ENCODE measurements around the gene NCOR1. TPM values are rescaled to one million over a fixed set of nuclear protein-coding genes. Genes with fewer than 3 reads are reported as not detected.

The NCOR1 gene
- total RNA-seq (2021; ENCODE audit: unreplicated experiment) (83.8 TPM), Bru-seq, nascent RNA (percentile 87 among the genes with signal in this experiment), BruChase-seq, experiment 1, labeled RNA remaining after a 2-hour chase (percentile 80 among the genes with signal in this experiment), BruChase-seq, experiment 2, labeled RNA remaining after a 6-hour chase (percentile 86 among the genes with signal in this experiment)
- polyA plus RNA-seq (2012; ENCODE audit: insufficient read length): 48.7 TPM
- long read RNA-seq, transcript NCOR1-221 (16 exons, 1,877 nt): minor isoform, 23 of 209 reads
- long read RNA-seq, transcript NCOR1-209 (17 exons, 1,969 nt): minor isoform, 6 of 209 reads
- long read RNA-seq, transcript NCOR1-206 (15 exons, 1,883 nt): major isoform, 32 of 209 reads
- long read RNA-seq, partial matches to known transcripts: 74 of 209 reads
- long read RNA-seq, other reads (novel, unspliced or antisense): 70 of 209 reads

GRCh38 chr17:16215273-16215964, at the start of gene NCOR1:
Gene NCOR1 (minus strand): TSS chr17:16215534. CDS start chr17:16194569, 20,965 bp downstream.
- H3K9me3 ChIP-seq (ENCODE audit: control insufficient read depth, insufficient read depth, low read depth, low read length): no peaks in the 10 kb centered on the region
- CTCF ChIA-PET: no interaction called here
- H3K27me3 ChIP-seq (ENCODE audit: control insufficient read depth, insufficient read depth, low read length): no peaks in the 10 kb centered on the region
- H3K4me1 ChIP-seq (ENCODE audit: control insufficient read depth, insufficient read depth, low read length): peaks cover 12% of the 10 kb centered on the region; the same call in 1 of the 2 replicates
- DNase-seq (ENCODE audit: low read depth, low spot score) (peak; percentile 50), ATAC-seq (peak; percentile 91)
- TF ChIP-seq REST (IDR thresholded peaks at IDR 0.05; ENCODE audit: insufficient read depth in 1 of 2, low read depth in 2 of 2, low read length in 1 of 2) (0 out of 4 replicates have a peak, but pooled peaks of 1 of the 2 experiments have one; percentile 18), SIN3A (IDR thresholded peaks at IDR 0.05; ENCODE audit: borderline replicate concordance, insufficient read depth, low read depth, low read length) (0 out of 2 replicates have a peak, but pooled peaks have one; percentile 36), CTCF (IDR thresholded peaks at IDR 0.05) (no peak), POLR2AphosphoS5 (IDR thresholded peaks at IDR 0.05; ENCODE audit: low read depth, low read length) (peak; percentile 85)
- peak within 1 kb of the TSS; percentile 83 for H3K27ac ChIP-seq (ENCODE audit: low read length)
- intact Hi-C loops (cut with micrococcal nuclease; ENCODE audit: unreplicated experiment): loop anchor here (10.0 kb wide), 1 partner anchor 79 kb away; no protein-coding TSS in a partner anchor
- BruUV-seq (replicated peaks): no TSS peak
- in situ Hi-C loops (cut with HindIII; ENCODE audit: low pct_unique_long_range_greater_than_20kb, low sequenced_read_pairs): no loop called here
- H3K4me3 ChIP-seq (ENCODE audit: low read depth in 2 of 2, low read length in 2 of 2): peak within 1 kb of the TSS; percentile 74 to 76
- H3K36me3 ChIP-seq (ENCODE audit: control insufficient read depth, insufficient read depth, low read length): peaks cover 10% of the 10 kb centered on the region
- POLR2A ChIA-PET: no interaction called here

- no peaks in the 10 kb centered on the region for H3K36me3 ChIP-seq (ENCODE audit: control insufficient read depth, insufficient read depth, low read length)
- no peak overlapping the region for H3K4me3 ChIP-seq (ENCODE audit: low read depth in 2 of 2, low read length in 2 of 2)
- no TSS peak for BruUV-seq (replicated peaks)
- ChIA-PET POLR2A (no interaction called here), CTCF (no interaction called here)
- H3K9me3 ChIP-seq (ENCODE audit: control insufficient read depth, insufficient read depth, low read depth, low read length): no peaks in the 10 kb centered on the region
- DNase-seq (ENCODE audit: low read depth, low spot score) (no peak), ATAC-seq (no peak)
- in situ Hi-C loops (cut with HindIII; ENCODE audit: low pct_unique_long_range_greater_than_20kb, low sequenced_read_pairs): no loop called here
- no peak for TF ChIP-seq CTCF (IDR thresholded peaks at IDR 0.05)
- no peak for TF ChIP-seq REST (IDR thresholded peaks at IDR 0.05; ENCODE audit: insufficient read depth in 1 of 2, low read depth in 2 of 2, low read length in 1 of 2)
- no peak for TF ChIP-seq POLR2AphosphoS5 (IDR thresholded peaks at IDR 0.05; ENCODE audit: low read depth, low read length)
- no peak for TF ChIP-seq TCF7L2 (IDR thresholded peaks at IDR 0.05; ENCODE audit: low read depth, low read length)
- no peak for TF ChIP-seq SIN3A (IDR thresholded peaks at IDR 0.05; ENCODE audit: borderline replicate concordance, insufficient read depth, low read depth, low read length)
- no peaks in the 10 kb centered on the region for H3K27me3 ChIP-seq (ENCODE audit: control insufficient read depth, insufficient read depth, low read length)
- no peak overlapping the region for H3K27ac ChIP-seq (ENCODE audit: low read length)
- intact Hi-C loops (cut with micrococcal nuclease; ENCODE audit: unreplicated experiment): no loop called here
- H3K4me1 ChIP-seq (ENCODE audit: control insufficient read depth, insufficient read depth, low read length): no peaks in the 10 kb centered on the region
Observed at GRCh38 chr17:16262201-16262600, 46.9 kb upstream of the NCOR1 start.
